Measurements from ENCODE around the gene SLC5A1. TPM values are rescaled to one million over a fixed set of nuclear protein-coding genes. Genes with fewer than 3 reads are reported as not detected.

Gene SLC5A1
- total and polyA plus RNA-seq, 2 donors (not counting 1 experiment from before 2014, with no cell fraction given) = not detected

DNA sequence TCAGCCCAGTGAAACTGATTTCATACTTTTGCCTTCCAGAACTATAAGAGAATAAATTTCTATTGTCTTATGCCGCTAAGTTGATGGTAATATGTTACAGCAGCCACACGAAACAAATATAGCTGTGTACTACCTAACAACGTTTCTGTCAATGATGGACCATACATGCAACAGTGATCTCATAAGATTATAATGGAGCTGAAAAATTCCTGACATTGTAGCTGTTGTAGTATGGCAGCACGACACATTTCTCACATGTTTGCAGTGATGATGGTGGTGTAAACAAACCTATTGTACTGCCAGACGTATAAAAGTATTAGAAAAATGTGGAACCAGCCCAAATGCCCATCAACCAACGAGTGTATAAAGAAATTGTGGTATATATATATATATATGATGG lies 5.8 kb upstream of the SLC5A1 start:
- H3K9me3 Mint-ChIP-seq (ENCODE audit: insufficient read depth) = no peaks in the 10 kb centered on the region
- DNase-seq (no peak), ATAC-seq (ENCODE audit: low read depth) (no peak)
- POLR2A ChIA-PET = no interaction called here
- H3K27ac Mint-ChIP-seq = no peak overlapping the region
- no peaks in the 10 kb centered on the region for H3K4me1 ChIP-seq (ENCODE audit: control insufficient read depth in 2 of 2, insufficient read depth in 2 of 2, low read length in 2 of 2)
- H3K4me3 Mint-ChIP-seq = no peak overlapping the region
- H2AFZ ChIP-seq (ENCODE audit: insufficient read depth, low read depth, low read length, poor library complexity, severe bottlenecking) = no peak overlapping the region
- no CpG with 5 or more reads among the region's 6 CpGs for WGBS (ENCODE audit: insufficient coverage)
- peaks cover 0 to 14% (median 1%) of the 10 kb centered on the region in 4 experiments for H3K27me3 ChIP-seq (replicated peaks in 1 of 4; ENCODE audit: control extremely low read depth in 1 of 4, control insufficient read depth in 3 of 4, insufficient read depth in 4 of 4, low read length in 3 of 4)
- CTCF ChIA-PET = no interaction called here
- H3K4me3 ChIP-seq (ENCODE audit: control extremely low read depth in 1 of 5, extremely low read depth in 1 of 5, insufficient read depth in 1 of 5, low read depth in 2 of 5, low read length in 4 of 5) = no peak overlapping the region
- H3K9me3 ChIP-seq (ENCODE audit: control extremely low read depth in 1 of 3, control insufficient read depth in 2 of 3, insufficient read depth in 1 of 3, low read length in 2 of 3) = peaks cover 0 to 2% (median 0%) of the 10 kb centered on the region in 3 donors
- TF ChIP-seq, protein P1, sequence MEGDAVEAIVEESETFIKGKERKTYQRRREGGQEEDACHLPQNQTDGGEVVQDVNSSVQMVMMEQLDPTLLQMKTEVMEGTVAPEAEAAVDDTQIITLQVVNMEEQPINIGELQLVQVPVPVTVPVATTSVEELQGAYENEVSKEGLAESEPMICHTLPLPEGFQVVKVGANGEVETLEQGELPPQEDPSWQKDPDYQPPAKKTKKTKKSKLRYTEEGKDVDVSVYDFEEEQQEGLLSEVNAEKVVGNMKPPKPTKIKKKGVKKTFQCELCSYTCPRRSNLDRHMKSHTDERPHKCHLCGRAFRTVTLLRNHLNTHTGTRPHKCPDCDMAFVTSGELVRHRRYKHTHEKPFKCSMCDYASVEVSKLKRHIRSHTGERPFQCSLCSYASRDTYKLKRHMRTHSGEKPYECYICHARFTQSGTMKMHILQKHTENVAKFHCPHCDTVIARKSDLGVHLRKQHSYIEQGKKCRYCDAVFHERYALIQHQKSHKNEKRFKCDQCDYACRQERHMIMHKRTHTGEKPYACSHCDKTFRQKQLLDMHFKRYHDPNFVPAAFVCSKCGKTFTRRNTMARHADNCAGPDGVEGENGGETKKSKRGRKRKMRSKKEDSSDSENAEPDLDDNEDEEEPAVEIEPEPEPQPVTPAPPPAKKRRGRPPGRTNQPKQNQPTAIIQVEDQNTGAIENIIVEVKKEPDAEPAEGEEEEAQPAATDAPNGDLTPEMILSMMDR (IDR thresholded peaks at IDR 0.05) = no peak
- no peak for TF ChIP-seq EZH2 (IDR thresholded peaks at IDR 0.05; ENCODE audit: borderline replicate concordance, insufficient read depth, low read depth, low read length, poor library complexity, severe bottlenecking)
- no peaks in the 10 kb centered on the region for H3K36me3 ChIP-seq (replicated peaks in 1 of 2; ENCODE audit: control extremely low read depth in 1 of 2, control insufficient read depth in 1 of 2, extremely low read depth in 1 of 2, insufficient read depth in 2 of 2, low read length in 1 of 2)
- peaks cover 30% of the 10 kb centered on the region for H3K27me3 Mint-ChIP-seq
- no peak overlapping the region for H3K9ac ChIP-seq (ENCODE audit: low read length)
- no peak overlapping the region for H3K27ac ChIP-seq (ENCODE audit: low read length in 2 of 2)
- no peaks in the 10 kb centered on the region for H3K4me1 Mint-ChIP-seq
- intact Hi-C loops (cut with micrococcal nuclease) = no loop called here
- no peaks in the 10 kb centered on the region for H4K20me1 ChIP-seq (ENCODE audit: control insufficient read depth, insufficient read depth, low read length, poor library complexity, severe bottlenecking)
- no peak overlapping the region for H3K4me2 ChIP-seq (replicated peaks; ENCODE audit: low read depth, low read length, poor library complexity, severe bottlenecking)
- H3K79me2 ChIP-seq (ENCODE audit: control insufficient read depth, insufficient read depth, low read length) = no peaks in the 10 kb centered on the region

DNA sequence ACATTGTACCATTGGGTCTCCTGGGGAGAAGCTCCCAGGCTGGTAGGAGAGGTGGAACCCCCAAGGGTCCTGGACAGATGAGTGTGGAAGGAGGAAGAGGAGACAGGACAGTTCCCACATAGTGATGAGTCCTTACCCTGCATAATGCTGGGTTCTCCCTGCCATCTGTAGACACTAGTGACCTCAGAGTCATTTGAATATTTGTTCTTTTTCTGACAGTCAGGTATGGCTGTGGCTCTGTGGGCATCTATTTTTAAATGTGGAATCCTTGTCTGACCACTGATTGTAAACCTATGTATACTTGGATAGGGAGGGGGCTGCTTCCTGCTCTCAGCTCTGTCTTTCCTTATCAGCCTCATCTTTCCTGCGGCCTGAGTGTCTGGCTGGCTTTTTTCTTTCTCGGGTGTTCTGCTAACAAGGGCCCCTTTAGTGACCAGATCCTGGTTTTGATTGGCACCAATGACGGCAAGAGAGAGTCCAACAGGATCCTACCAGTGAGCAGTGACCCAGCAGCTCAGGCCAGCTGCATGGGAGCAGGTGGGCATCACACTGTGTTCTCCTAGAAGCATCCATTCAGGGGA lies 2.6 kb upstream of the SLC5A1 start:
- no peak overlapping the region for H3K4me2 ChIP-seq (replicated peaks; ENCODE audit: low read depth, low read length, poor library complexity, severe bottlenecking)
- WGBS (ENCODE audit: insufficient coverage) = 37% methylated on average over 3 of the region's 3 CpGs
- no peak overlapping the region for H3K27ac Mint-ChIP-seq
- CTCF ChIA-PET = no interaction called here
- H3K9me3 Mint-ChIP-seq (ENCODE audit: insufficient read depth) = no peaks in the 10 kb centered on the region
- no peak overlapping the region for H3K27ac ChIP-seq (ENCODE audit: low read length in 2 of 2)
- intact Hi-C loops (cut with micrococcal nuclease) = no loop called here
- peaks cover 0 to 2% (median 0%) of the 10 kb centered on the region in 3 donors for H3K9me3 ChIP-seq (ENCODE audit: control extremely low read depth in 1 of 3, control insufficient read depth in 2 of 3, insufficient read depth in 1 of 3, low read length in 2 of 3)
- H3K9ac ChIP-seq (ENCODE audit: low read length) = no peak overlapping the region
- no peaks in the 10 kb centered on the region for H3K36me3 ChIP-seq (replicated peaks in 1 of 2; ENCODE audit: control extremely low read depth in 1 of 2, control insufficient read depth in 1 of 2, extremely low read depth in 1 of 2, insufficient read depth in 2 of 2, low read length in 1 of 2)
- ATAC-seq (ENCODE audit: low read depth) = no peak
- H3K4me3 Mint-ChIP-seq = no peak overlapping the region
- peaks cover 0 to 29% (median 8%) of the 10 kb centered on the region in 4 experiments for H3K27me3 ChIP-seq (replicated peaks in 1 of 4; ENCODE audit: control extremely low read depth in 1 of 4, control insufficient read depth in 3 of 4, insufficient read depth in 4 of 4, low read length in 3 of 4)
- TF ChIP-seq, protein P1 (IDR thresholded peaks at IDR 0.05) = no peak
- TF ChIP-seq EZH2 (IDR thresholded peaks at IDR 0.05; ENCODE audit: borderline replicate concordance, insufficient read depth, low read depth, low read length, poor library complexity, severe bottlenecking) = no peak
- H3K79me2 ChIP-seq (ENCODE audit: control insufficient read depth, insufficient read depth, low read length) = no peaks in the 10 kb centered on the region
- H3K4me1 Mint-ChIP-seq = no peaks in the 10 kb centered on the region
- H3K4me3 ChIP-seq (ENCODE audit: control extremely low read depth in 1 of 5, extremely low read depth in 1 of 5, insufficient read depth in 1 of 5, low read depth in 2 of 5, low read length in 4 of 5) = no peak overlapping the region
- no peaks in the 10 kb centered on the region for H3K4me1 ChIP-seq (ENCODE audit: control insufficient read depth in 2 of 2, insufficient read depth in 2 of 2, low read length in 2 of 2)
- POLR2A ChIA-PET = no interaction called here
- peaks cover 54% of the 10 kb centered on the region for H3K27me3 Mint-ChIP-seq
- no peak for DNase-seq
- no peaks in the 10 kb centered on the region for H4K20me1 ChIP-seq (ENCODE audit: control insufficient read depth, insufficient read depth, low read length, poor library complexity, severe bottlenecking)
- no peak overlapping the region for H2AFZ ChIP-seq (ENCODE audit: insufficient read depth, low read depth, low read length, poor library complexity, severe bottlenecking)
